T-helper 22 cell (primary cell): ENCODE measurements around the gene ARL8B.

ENCODE experiments used
- DNase-seq: peaks from one replicate; pipeline ENCODE4 v3.0.0-alpha.2; 2020; ENCODE audit warnings: low read depth

Gene ARL8B

GRCh38 chr3:5187156-5187919 lies 65.2 kb downstream of the ARL8B start, which contains the start of gene EDEM1:
EDEM1 (plus strand) TSS chr3:5187707; CDS start chr3:5187806, 99 bp downstream.
- DNase-seq, result peak; percentile 87

GRCh38 chr3:5187920-5188418 lies 65.9 kb downstream of the ARL8B start:
- peak; percentile 23 for DNase-seq

GRCh38 chr3:5188419-5189221 lies 66.5 kb downstream of the ARL8B start:
- DNase-seq, result peak; percentile 25

- no peak for DNase-seq
Observed at GRCh38 chr3:5190147-5190791, 68.2 kb downstream of the ARL8B start.

- DNase-seq, result no peak
Observed at GRCh38 chr3:5191555-5192304, 69.6 kb downstream of the ARL8B start.

GRCh38 chr3:5192571-5193365 lies 70.7 kb downstream of the ARL8B start:
- DNase-seq, result no peak

- no peak for DNase-seq
Observed at GRCh38 chr3:5194341-5194740, 72.2 kb downstream of the ARL8B start.

- DNase-seq, result peak; percentile 57
Observed at GRCh38 chr3:5194801-5195509, 72.9 kb downstream of the ARL8B start.

- peak; percentile 17 for DNase-seq
Observed at GRCh38 chr3:5195605-5196004, 73.5 kb downstream of the ARL8B start.

GRCh38 chr3:5197022-5197421 lies 74.9 kb downstream of the ARL8B start:
- DNase-seq, result no peak

- DNase-seq, result peak; percentile 49
Observed at GRCh38 chr3:5197470-5198312, 75.6 kb downstream of the ARL8B start.

GRCh38 chr3:5198313-5198677 lies 76.2 kb downstream of the ARL8B start:
- DNase-seq, result no peak

- no peak for DNase-seq
Observed at GRCh38 chr3:5198986-5199731, 77.1 kb downstream of the ARL8B start.

- no peak for DNase-seq
Observed at GRCh38 chr3:5201536-5201935, 79.4 kb downstream of the ARL8B start.

- no peak for DNase-seq
Observed at GRCh38 chr3:5202222-5202621, 80.1 kb downstream of the ARL8B start.

- no peak for DNase-seq
Observed at GRCh38 chr3:5205165-5205941, 83.3 kb downstream of the ARL8B start.

GRCh38 chr3:5210926-5211325 lies 88.8 kb downstream of the ARL8B start:
- no peak for DNase-seq
